HCT116 (cell line): Measurements from ENCODE around the gene TENT5D.

Experiments used
- EZH2phosphoT487 ChIP-seq: fragments of 200-600 bp; IDR thresholded peaks from 2 replicates; pipeline ENCODE4 v1.6.1; 2018; ENCODE audit warnings: antibody characterized with exemption, borderline replicate concordance
- POLR2AphosphoS5 ChIP-seq: IDR thresholded peaks from 2 replicates; pipeline ENCODE4 v1.6.1; 2011; ENCODE audit warnings: mild to moderate bottlenecking, low read depth, low read length, moderate library complexity
- SIN3A ChIP-seq: IDR thresholded peaks from 2 replicates; pipeline ENCODE4 v1.6.1; 2012; ENCODE audit warnings: low read depth
- YY1 ChIP-seq: IDR thresholded peaks from 2 replicates; pipeline ENCODE4 v1.6.1; 2011; ENCODE audit warnings: low read length, low read depth, moderate library complexity, mild to moderate bottlenecking; ENCODE audit not compliant: insufficient replicate concordance; ENCODE audit errors: extremely low read depth
- TF ChIP-seq, protein P1 (sequence below), 3 experiments: fragments of 200-600 bp in 1 of 3; sonication (generic) in 1 of 3; IDR thresholded peaks in 2 of 3; conservative IDR thresholded peaks in 1 of 3; 2 replicates each; pipeline ENCODE4 v1.5.1; 2012 to 2017; ENCODE audit warnings: low read depth in 2 of 3, low read length in 2 of 3, antibody characterized with exemption in 1 of 3, borderline replicate concordance in 1 of 3, control low read depth in 1 of 3, mild to moderate bottlenecking in 1 of 3, mixed read lengths in 1 of 3, mixed run types in 1 of 3, moderate library complexity in 1 of 3; ENCODE audit not compliant: insufficient read depth in 1 of 3
- TF ChIP-seq, protein P2 (sequence below): IDR thresholded peaks from 2 replicates; pipeline ENCODE4 v1.6.1; 2012
- TF ChIP-seq, protein P3 (sequence below): IDR thresholded peaks from 2 replicates; pipeline ENCODE4 v1.6.1; 2012; ENCODE audit warnings: low read depth
- TF ChIP-seq, protein P4 (sequence below): IDR thresholded peaks from 2 replicates; pipeline ENCODE4 v1.6.1; 2011; ENCODE audit warnings: mild to moderate bottlenecking, low read length, moderate library complexity; ENCODE audit not compliant: insufficient replicate concordance; ENCODE audit errors: extremely low read depth

DNA sequence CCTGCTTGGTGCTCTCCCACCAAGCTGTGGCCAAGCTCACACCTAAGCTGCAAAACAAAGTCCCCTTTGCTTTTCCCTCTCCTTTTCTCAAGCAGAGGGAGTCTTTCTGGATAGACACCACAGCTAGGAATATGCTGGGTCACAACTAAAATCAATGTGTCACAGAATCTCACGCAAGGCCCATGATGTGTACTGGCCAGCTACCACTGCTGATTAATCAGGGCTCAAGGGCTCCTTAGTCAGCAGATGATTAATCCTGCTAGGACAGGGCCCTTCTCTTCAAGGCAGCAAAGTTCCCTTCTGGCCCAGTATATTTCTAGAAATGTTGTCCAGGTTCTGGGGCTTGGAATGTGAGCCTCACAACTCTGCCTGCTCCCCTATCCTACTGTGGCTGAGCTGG is 32.0 kb upstream of the TENT5D start:
- TF ChIP-seq, protein P1, sequence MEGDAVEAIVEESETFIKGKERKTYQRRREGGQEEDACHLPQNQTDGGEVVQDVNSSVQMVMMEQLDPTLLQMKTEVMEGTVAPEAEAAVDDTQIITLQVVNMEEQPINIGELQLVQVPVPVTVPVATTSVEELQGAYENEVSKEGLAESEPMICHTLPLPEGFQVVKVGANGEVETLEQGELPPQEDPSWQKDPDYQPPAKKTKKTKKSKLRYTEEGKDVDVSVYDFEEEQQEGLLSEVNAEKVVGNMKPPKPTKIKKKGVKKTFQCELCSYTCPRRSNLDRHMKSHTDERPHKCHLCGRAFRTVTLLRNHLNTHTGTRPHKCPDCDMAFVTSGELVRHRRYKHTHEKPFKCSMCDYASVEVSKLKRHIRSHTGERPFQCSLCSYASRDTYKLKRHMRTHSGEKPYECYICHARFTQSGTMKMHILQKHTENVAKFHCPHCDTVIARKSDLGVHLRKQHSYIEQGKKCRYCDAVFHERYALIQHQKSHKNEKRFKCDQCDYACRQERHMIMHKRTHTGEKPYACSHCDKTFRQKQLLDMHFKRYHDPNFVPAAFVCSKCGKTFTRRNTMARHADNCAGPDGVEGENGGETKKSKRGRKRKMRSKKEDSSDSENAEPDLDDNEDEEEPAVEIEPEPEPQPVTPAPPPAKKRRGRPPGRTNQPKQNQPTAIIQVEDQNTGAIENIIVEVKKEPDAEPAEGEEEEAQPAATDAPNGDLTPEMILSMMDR (IDR thresholded peaks at IDR 0.05 in 2 of 3, conservative IDR thresholded peaks at IDR 0.05 in 1 of 3; ENCODE audit: borderline replicate concordance in 1 of 3, insufficient read depth in 1 of 3, low read depth in 2 of 3, low read length in 2 of 3): no peak
- TF ChIP-seq SIN3A (no peak), YY1 (no peak), EZH2phosphoT487 (no peak), POLR2AphosphoS5 (no peak)
- TF ChIP-seq, protein P2, sequence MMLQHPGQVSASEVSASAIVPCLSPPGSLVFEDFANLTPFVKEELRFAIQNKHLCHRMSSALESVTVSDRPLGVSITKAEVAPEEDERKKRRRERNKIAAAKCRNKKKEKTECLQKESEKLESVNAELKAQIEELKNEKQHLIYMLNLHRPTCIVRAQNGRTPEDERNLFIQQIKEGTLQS: no peak
- TF ChIP-seq, protein P3, sequence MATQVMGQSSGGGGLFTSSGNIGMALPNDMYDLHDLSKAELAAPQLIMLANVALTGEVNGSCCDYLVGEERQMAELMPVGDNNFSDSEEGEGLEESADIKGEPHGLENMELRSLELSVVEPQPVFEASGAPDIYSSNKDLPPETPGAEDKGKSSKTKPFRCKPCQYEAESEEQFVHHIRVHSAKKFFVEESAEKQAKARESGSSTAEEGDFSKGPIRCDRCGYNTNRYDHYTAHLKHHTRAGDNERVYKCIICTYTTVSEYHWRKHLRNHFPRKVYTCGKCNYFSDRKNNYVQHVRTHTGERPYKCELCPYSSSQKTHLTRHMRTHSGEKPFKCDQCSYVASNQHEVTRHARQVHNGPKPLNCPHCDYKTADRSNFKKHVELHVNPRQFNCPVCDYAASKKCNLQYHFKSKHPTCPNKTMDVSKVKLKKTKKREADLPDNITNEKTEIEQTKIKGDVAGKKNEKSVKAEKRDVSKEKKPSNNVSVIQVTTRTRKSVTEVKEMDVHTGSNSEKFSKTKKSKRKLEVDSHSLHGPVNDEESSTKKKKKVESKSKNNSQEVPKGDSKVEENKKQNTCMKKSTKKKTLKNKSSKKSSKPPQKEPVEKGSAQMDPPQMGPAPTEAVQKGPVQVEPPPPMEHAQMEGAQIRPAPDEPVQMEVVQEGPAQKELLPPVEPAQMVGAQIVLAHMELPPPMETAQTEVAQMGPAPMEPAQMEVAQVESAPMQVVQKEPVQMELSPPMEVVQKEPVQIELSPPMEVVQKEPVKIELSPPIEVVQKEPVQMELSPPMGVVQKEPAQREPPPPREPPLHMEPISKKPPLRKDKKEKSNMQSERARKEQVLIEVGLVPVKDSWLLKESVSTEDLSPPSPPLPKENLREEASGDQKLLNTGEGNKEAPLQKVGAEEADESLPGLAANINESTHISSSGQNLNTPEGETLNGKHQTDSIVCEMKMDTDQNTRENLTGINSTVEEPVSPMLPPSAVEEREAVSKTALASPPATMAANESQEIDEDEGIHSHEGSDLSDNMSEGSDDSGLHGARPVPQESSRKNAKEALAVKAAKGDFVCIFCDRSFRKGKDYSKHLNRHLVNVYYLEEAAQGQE: no peak
- TF ChIP-seq, protein P4, sequence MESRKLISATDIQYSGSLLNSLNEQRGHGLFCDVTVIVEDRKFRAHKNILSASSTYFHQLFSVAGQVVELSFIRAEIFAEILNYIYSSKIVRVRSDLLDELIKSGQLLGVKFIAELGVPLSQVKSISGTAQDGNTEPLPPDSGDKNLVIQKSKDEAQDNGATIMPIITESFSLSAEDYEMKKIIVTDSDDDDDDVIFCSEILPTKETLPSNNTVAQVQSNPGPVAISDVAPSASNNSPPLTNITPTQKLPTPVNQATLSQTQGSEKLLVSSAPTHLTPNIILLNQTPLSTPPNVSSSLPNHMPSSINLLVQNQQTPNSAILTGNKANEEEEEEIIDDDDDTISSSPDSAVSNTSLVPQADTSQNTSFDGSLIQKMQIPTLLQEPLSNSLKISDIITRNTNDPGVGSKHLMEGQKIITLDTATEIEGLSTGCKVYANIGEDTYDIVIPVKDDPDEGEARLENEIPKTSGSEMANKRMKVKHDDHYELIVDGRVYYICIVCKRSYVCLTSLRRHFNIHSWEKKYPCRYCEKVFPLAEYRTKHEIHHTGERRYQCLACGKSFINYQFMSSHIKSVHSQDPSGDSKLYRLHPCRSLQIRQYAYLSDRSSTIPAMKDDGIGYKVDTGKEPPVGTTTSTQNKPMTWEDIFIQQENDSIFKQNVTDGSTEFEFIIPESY: no peak
